SK-N-SH (cell line): ENCODE results near the gene ANKRD9. TPM values are rescaled to one million over a fixed set of nuclear protein-coding genes. Genes with fewer than 3 reads are reported as not detected.

Experiments
- CTCF ChIA-PET: fragments of 300-600, 350-600 bp; formaldehyde crosslinking; extraction: SDS; loops from one replicate; lab custom pipeline; 2021; lab: Yijun Ruan, JAX
- POLR2A ChIA-PET: fragments of 350-600 bp; sonication (Branson Sonifier 250); formaldehyde crosslinking; extraction: SDS; loops from one replicate; lab custom pipeline; 2020; ENCODE audit warnings: antibody characterized with exemption, inconsistent platforms; lab: Yijun Ruan, JAX
- DNase-seq: peaks from one replicate; pipeline ENCODE4 v3.0.0; 2012
- H2AFZ ChIP-seq: fragments of 200-600 bp; sonication (generic); 2 replicates; pipeline ENCODE4 v1.8.1; 2016; ENCODE audit warnings: antibody characterized with exemption, mild to moderate bottlenecking, low read depth
- H3F3A ChIP-seq: fragments of 200-600 bp; sonication (generic); replicated peaks from 2 replicates; pipeline ENCODE3; 2016; ENCODE audit warnings: antibody characterized with exemption, mild to moderate bottlenecking; ENCODE audit not compliant: insufficient read depth
- H3K27ac ChIP-seq, 2 experiments: fragments of 200-500 bp in 1 of 2; fragments of 200-600 bp in 1 of 2; sonication (Bioruptor generic) in 1 of 2; sonication (generic), shearing (Covaris generic) in 1 of 2; 2 replicates each; pipeline versions ENCODE4 v1.5.1 to v1.6.1; 2014 to 2016; ENCODE audit warnings: low read depth in 2 of 2, inconsistent platforms in 1 of 2, low read length in 1 of 2, mild to moderate bottlenecking in 1 of 2, mixed read lengths in 1 of 2
- H3K27me3 ChIP-seq: fragments of 200-600 bp; sonication (generic), shearing (Covaris generic); 2 replicates; pipeline ENCODE4 v1.6.1; 2016; ENCODE audit warnings: mixed run types; ENCODE audit not compliant: insufficient read depth
- H3K36me3 ChIP-seq, 2 experiments: fragments of 200-500 bp in 1 of 2; fragments of 200-600 bp in 1 of 2; sonication (Bioruptor generic) in 1 of 2; sonication (generic) in 1 of 2; replicated peaks in 1 of 2; 2 replicates each; pipeline versions ENCODE3 to v1.5.1; 2014 to 2016; ENCODE audit warnings: low read length in 1 of 2, mild to moderate bottlenecking in 1 of 2; ENCODE audit not compliant: insufficient read depth in 2 of 2, control insufficient read depth in 1 of 2
- H3K4me1 ChIP-seq, 2 experiments: fragments of 200-500 bp in 1 of 2; fragments of 200-600 bp in 1 of 2; sonication (Bioruptor generic) in 1 of 2; sonication (generic), shearing (Covaris generic) in 1 of 2; 2 replicates each; pipeline versions ENCODE4 v1.5.1 to v1.6.1; 2014 to 2016; ENCODE audit warnings: low read depth in 1 of 2, low read length in 1 of 2, mixed run types in 1 of 2; ENCODE audit not compliant: insufficient read depth in 2 of 2, control insufficient read depth in 1 of 2
- H3K4me2 ChIP-seq: fragments of 200-600 bp; sonication (generic), shearing (Covaris generic); 2 replicates; pipeline ENCODE4 v1.6.1; 2017; ENCODE audit warnings: mixed run types
- H3K4me3 ChIP-seq, 2 experiments: fragments of 200-500 bp in 1 of 2; fragments of 200-600 bp in 1 of 2; sonication (Bioruptor generic) in 1 of 2; sonication (generic), shearing (Covaris generic) in 1 of 2; 2 replicates each; pipeline versions ENCODE4 v1.5.1 to v1.8.1; 2014 to 2016; ENCODE audit warnings: low read depth in 2 of 2, inconsistent platforms in 1 of 2, low read length in 1 of 2, mild to moderate bottlenecking in 1 of 2, mixed read lengths in 1 of 2, moderate library complexity in 1 of 2
- H3K79me2 ChIP-seq: fragments of 200-600 bp; sonication (generic); 2 replicates; pipeline ENCODE4 v1.8.1; 2017; ENCODE audit warnings: mild to moderate bottlenecking; ENCODE audit not compliant: insufficient read depth
- H3K9ac ChIP-seq: fragments of 200-600 bp; sonication (generic); 2 replicates; pipeline ENCODE4 v1.6.1; 2017; ENCODE audit warnings: mixed run types
- H3K9me2 ChIP-seq: fragments of 200-600 bp; sonication (generic); 2 replicates; pipeline ENCODE4 v1.6.1; 2017; ENCODE audit warnings: mixed run types
- H3K9me3 ChIP-seq: fragments of 200-600 bp; sonication (generic); 2 replicates; pipeline ENCODE4 v1.6.1; 2017; ENCODE audit warnings: mixed run types, mild to moderate bottlenecking, moderate library complexity
- H4K20me1 ChIP-seq: fragments of 200-600 bp; sonication (generic); 2 replicates; pipeline ENCODE4 v1.6.1; 2017; ENCODE audit warnings: mild to moderate bottlenecking, mixed run types; ENCODE audit not compliant: insufficient read depth
- CHD2 ChIP-seq: fragments of 150-350 bp; IDR thresholded peaks from 2 replicates; pipeline ENCODE4 v1.6.1; 2018; ENCODE audit warnings: low read length; ENCODE audit not compliant: partially characterized antibody
- ELF1 ChIP-seq: IDR thresholded peaks from 2 replicates; pipeline ENCODE4 v1.4.0; 2012
- EZH2phosphoT487 ChIP-seq: fragments of 200-600 bp; sonication (generic); IDR thresholded peaks from 2 replicates; pipeline ENCODE4 v1.6.1; 2017; ENCODE audit warnings: low read depth, mixed run types, mild to moderate bottlenecking, antibody characterized with exemption, moderate library complexity, borderline replicate concordance
- FOSL2 ChIP-seq: IDR thresholded peaks from 2 replicates; pipeline ENCODE4 v1.4.0; 2012; ENCODE audit warnings: low read depth, mild to moderate bottlenecking, moderate library complexity, borderline replicate concordance
- MXI1 ChIP-seq: IDR thresholded peaks from 2 replicates; pipeline ENCODE4 v1.6.1; 2012; ENCODE audit warnings: mild to moderate bottlenecking, low read depth, low read length, improper control_type of control experiment
- NFIC ChIP-seq: IDR thresholded peaks from 2 replicates; pipeline ENCODE4 v1.4.0; 2012; ENCODE audit warnings: borderline replicate concordance
- PBX3 ChIP-seq: IDR thresholded peaks from 2 replicates; pipeline ENCODE4; 2012
- POLR2AphosphoS5 ChIP-seq: IDR thresholded peaks from 2 replicates; pipeline ENCODE4 v1.6.1; 2012; ENCODE audit warnings: low read depth, low read length
- RAD21 ChIP-seq: IDR thresholded peaks from 2 replicates; pipeline ENCODE4 v1.6.1; 2012; ENCODE audit warnings: mild to moderate bottlenecking, low read length
- RCOR1 ChIP-seq: fragments of 150-350 bp; IDR thresholded peaks from 2 replicates; pipeline ENCODE4 v1.6.1; 2017; ENCODE audit warnings: antibody characterized with exemption, low read length
- RXRA ChIP-seq: IDR thresholded peaks from 2 replicates; pipeline ENCODE4 v1.4.0; 2012; ENCODE audit warnings: low read depth, mild to moderate bottlenecking, borderline replicate concordance
- SMC3 ChIP-seq: IDR thresholded peaks from 2 replicates; pipeline ENCODE4 v1.6.1; 2012; ENCODE audit warnings: low read depth, low read length, improper control_type of control experiment
- TAF1 ChIP-seq: IDR thresholded peaks from 2 replicates; pipeline ENCODE4 v1.6.1; 2012; ENCODE audit warnings: low read depth, mild to moderate bottlenecking, low read length, moderate library complexity, borderline replicate concordance
- TCF12 ChIP-seq: IDR thresholded peaks from 2 replicates; pipeline ENCODE4 v1.4.0; 2012
- TEAD4 ChIP-seq: IDR thresholded peaks from 2 replicates; pipeline ENCODE4 v1.4.0; 2012; ENCODE audit warnings: mild to moderate bottlenecking, borderline replicate concordance; ENCODE audit not compliant: insufficient read depth
- YY1 ChIP-seq: IDR thresholded peaks from 2 replicates; pipeline ENCODE4 v1.4.0; 2012; ENCODE audit warnings: low read depth, mild to moderate bottlenecking
- WGBS: methylation state at CpG from one replicate; pipeline ENCODE4 v1.1.6; 2017; ENCODE audit warnings: low lambda C conversion rate; 5-methylcytosine and 5-hydroxymethylcytosine counted together
- polyA plus RNA-seq, 3 experiments: library from polyadenylated mRNA; depleted of rRNA; stranded (reverse); fragments of >200 nt; gene quantifications; 2 replicates each; pipeline ENCODE4 v1.2.3, GENCODE V29; 2012
- TF ChIP-seq, protein P1 (sequence below): IDR thresholded peaks from 2 replicates; pipeline ENCODE4 v1.4.0; 2012; ENCODE audit warnings: low read depth, borderline replicate concordance
- TF ChIP-seq, protein P2 (sequence below): fragments of 200-600 bp; sonication (generic); IDR thresholded peaks from 2 replicates; pipeline ENCODE4 v1.6.1; 2017; ENCODE audit warnings: antibody characterized with exemption, mild to moderate bottlenecking, moderate library complexity

The ANKRD9 gene
- polyA plus RNA-seq, 1 of the 3 experiments (the other 2 are of a cell fraction): 21.3 TPM

DNA sequence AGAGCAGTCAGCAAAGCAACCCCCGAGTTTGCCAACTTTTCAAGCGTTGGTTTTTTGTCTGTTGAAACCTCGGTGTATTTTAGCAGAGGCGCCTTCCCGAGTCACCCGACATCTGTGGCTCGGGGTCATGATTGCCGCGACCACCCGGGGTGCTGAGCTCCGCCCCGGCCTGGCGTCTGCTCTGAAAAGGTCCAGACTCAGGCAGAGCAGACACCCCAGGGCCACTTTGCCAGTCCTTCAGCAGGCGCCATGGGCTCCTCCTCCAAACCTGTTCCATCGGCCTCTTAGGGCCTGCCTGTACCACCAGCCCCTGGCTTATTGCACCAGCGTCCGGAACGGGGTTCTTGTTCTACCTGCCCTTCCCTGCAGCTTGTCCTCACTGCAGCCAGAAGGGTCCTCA, 19.1 kb downstream of the ANKRD9 start:
- no peak overlapping the region for H3K4me2 ChIP-seq
- POLR2A ChIA-PET: no interaction called here
- no peaks in the 10 kb centered on the region for H3K4me1 ChIP-seq
- no peaks in the 10 kb centered on the region for H4K20me1 ChIP-seq
- no peaks in the 10 kb centered on the region for H3K9me3 ChIP-seq
- TF ChIP-seq TCF12 (no peak), TAF1 (no peak), RXRA (no peak), FOSL2 (no peak), NFIC (no peak), RAD21 (no peak), MXI1 (no peak), POLR2AphosphoS5 (no peak), RCOR1 (no peak), CHD2 (no peak), PBX3 (no peak), SMC3 (no peak), TEAD4 (no peak), ELF1 (no peak), YY1 (no peak), EZH2phosphoT487 (no peak)
- TF ChIP-seq, protein P1, sequence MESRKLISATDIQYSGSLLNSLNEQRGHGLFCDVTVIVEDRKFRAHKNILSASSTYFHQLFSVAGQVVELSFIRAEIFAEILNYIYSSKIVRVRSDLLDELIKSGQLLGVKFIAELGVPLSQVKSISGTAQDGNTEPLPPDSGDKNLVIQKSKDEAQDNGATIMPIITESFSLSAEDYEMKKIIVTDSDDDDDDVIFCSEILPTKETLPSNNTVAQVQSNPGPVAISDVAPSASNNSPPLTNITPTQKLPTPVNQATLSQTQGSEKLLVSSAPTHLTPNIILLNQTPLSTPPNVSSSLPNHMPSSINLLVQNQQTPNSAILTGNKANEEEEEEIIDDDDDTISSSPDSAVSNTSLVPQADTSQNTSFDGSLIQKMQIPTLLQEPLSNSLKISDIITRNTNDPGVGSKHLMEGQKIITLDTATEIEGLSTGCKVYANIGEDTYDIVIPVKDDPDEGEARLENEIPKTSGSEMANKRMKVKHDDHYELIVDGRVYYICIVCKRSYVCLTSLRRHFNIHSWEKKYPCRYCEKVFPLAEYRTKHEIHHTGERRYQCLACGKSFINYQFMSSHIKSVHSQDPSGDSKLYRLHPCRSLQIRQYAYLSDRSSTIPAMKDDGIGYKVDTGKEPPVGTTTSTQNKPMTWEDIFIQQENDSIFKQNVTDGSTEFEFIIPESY: no peak
- TF ChIP-seq, protein P2, sequence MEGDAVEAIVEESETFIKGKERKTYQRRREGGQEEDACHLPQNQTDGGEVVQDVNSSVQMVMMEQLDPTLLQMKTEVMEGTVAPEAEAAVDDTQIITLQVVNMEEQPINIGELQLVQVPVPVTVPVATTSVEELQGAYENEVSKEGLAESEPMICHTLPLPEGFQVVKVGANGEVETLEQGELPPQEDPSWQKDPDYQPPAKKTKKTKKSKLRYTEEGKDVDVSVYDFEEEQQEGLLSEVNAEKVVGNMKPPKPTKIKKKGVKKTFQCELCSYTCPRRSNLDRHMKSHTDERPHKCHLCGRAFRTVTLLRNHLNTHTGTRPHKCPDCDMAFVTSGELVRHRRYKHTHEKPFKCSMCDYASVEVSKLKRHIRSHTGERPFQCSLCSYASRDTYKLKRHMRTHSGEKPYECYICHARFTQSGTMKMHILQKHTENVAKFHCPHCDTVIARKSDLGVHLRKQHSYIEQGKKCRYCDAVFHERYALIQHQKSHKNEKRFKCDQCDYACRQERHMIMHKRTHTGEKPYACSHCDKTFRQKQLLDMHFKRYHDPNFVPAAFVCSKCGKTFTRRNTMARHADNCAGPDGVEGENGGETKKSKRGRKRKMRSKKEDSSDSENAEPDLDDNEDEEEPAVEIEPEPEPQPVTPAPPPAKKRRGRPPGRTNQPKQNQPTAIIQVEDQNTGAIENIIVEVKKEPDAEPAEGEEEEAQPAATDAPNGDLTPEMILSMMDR: no peak
- H3K79me2 ChIP-seq: no peaks in the 10 kb centered on the region
- WGBS: 89% methylated on average over 15 of the region's 18 CpGs
- H3K27me3 ChIP-seq: no peaks in the 10 kb centered on the region
- no peak overlapping the region for H2AFZ ChIP-seq
- no peak overlapping the region for H3K27ac ChIP-seq
- H3K4me3 ChIP-seq: no peak overlapping the region
- CTCF ChIA-PET: interaction anchor here (1.2 kb wide), 1 partner anchor 53 kb away, joined by 3 read pairs; no protein-coding TSS in a partner anchor
- H3F3A ChIP-seq: no peaks in the 10 kb centered on the region
- no peak overlapping the region for H3K9ac ChIP-seq
- no peaks in the 10 kb centered on the region for H3K9me2 ChIP-seq
- H3K36me3 ChIP-seq: no peaks in the 10 kb centered on the region
- peak; percentile 30 for DNase-seq
